ENCODE data around the gene ETFA.

The ETFA gene

DNA sequence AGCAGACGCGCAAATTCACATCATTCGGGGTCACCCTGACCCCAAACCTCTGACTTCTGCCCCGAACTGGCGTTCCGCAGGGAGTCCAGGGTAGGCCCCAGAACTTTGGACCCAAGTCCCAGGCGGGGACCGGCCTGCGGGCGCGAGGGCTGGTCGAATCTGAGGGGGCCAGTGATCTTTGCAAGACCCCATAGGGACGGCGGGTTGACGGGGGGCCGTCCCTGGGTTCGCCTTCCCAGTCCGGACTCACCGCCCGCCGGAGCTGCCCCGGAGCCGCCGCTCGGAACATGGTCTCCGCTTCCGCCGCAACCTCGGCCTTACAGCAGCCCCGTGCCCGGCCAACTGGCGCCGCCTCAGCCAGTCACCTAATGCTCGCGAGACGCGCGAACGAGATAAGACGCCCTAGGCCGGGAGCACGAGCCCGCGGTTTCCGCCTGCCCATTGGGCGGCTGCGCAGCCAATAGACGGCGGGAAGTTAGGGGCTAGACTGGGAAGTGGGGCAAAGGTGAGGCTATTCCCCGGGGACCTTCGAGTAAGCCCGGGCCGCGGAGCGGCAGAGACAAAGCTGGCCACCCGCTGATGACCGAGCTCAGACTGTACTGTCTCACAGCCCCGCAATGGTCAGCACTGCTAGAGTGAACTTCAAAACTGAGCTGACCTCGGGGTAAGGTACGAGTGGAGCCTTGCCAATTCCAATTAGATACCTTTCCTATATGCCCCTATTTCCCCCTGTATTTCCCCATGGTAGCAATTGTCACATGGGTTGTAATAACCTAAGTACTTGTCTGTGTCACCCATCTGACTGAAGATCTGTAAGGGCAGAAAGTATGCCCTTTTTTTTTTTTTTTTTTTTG lies at the start of gene ETFA:
Gene ETFA, minus strand, starts transcription at position 370 of the 854 bp plus-strand sequence. Its CDS starts 81 bp downstream, at position 289.
- DNase-seq (ENCODE audit: low read depth in 1 of 2, low spot score in 1 of 2), result peak; percentile 80 to 90

DNA sequence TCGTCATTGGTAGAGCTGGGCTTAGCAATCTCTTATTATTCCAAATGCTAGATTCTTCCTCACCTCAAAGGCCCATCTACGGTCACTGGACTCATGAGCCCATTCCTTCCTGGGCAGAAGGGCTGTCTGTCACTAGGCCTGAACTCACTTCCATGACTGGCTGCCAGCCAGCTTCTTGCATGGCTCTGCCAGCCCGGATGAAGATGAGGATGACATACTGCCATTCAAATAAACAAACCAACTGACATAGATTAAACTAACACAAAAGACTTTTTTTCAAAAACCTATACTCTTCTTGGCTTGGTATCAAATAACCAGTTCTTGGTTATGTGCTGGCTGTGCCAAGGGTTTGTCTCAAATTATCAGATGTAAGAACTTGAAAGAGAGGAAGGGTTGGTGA lies 49.1 kb upstream of the ETFA start:
- DNase-seq (ENCODE audit: low read depth in 1 of 2, low spot score in 1 of 2), result no peak

DNA sequence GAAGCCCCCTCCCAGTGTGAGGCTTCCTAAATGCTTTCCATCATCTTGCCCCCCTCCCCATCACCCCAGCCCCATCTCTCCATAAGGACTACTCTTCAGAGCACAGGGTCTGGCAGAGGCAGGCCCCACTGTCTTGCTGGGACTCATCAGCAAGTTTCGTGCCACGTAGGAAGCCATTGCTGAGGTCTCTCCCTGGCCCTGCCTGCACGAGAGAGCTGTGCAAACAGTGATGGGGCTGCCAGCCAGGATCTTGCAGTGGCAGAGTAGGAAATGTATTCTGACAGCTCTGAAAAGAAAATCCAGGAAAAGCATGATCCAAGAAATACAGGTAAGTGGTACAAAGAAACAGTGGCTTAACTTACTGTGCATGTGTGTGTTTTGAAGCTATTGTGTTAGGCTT lies 47.9 kb upstream of the ETFA start:
- no peak for DNase-seq (ENCODE audit: low read depth in 1 of 2, low spot score in 1 of 2)

DNA sequence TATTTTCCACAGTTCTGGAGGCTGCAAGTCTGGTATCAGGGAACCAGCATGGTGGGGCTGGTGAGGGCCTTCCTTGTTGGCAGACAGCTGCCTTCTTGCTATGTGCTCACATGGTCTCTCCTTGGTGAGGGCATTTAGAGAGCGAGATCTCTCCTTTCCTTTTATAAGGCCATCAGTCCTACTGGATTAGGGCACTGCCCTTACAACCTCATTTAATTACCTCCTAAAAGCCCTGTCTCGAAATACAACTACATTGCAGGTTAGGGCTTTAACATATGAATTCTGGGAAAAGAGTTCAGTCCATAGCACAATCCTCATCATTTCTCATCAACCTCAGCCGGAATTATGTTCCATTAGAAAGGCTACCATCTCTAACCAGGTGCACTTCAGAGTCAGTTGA lies 47.2 kb upstream of the ETFA start:
- no peak for DNase-seq (ENCODE audit: low read depth in 1 of 2, low spot score in 1 of 2)

DNA sequence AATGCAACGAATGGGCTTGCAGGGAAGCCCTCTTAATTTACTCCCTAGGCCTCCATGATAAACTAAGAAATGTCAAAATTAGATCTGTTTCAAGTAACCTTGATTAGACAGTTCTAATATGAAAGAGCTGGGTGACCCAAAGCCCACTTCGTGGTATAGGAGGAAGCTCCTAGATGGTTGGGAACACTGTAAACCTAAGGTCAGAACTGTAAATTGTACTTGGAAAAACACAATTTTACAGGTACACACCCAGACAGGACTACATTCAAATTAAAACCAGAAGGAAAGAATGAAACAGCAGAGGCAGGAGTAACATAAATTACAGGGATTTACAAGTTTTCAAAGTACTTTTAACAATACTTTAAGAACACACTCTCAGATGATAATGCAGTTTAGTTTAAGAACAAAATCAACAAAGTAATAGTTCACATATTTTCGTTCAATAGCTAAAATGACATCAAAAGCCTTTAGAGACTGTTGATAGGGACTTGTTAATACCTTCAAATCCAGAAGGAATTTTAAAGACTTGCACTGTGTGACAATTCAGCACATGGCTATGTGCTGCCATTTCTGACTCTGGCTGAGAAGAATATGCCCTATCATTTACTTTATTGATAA lies 43.7 kb upstream of the ETFA start:
- DNase-seq (ENCODE audit: low read depth in 1 of 2, low spot score in 1 of 2), result no peak

DNA sequence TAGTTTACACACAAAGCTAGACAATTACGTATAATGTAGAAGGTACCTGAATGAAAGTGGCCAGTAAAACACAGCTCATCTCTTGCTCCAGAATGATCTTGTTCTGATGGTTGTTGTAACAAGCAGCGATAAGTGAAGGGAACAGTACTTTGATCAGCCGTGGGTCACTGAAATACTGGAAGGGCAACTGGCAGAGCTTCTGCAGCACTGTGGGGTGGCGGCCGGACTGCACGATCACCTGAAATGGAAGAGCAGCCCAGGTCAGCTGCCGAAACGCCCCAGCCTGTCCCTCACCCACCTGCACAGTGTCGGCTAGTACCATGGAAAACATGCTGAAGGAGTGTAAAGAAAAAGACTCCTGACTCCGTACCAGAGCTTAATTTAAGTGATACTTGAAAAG lies 42.6 kb upstream of the ETFA start:
- DNase-seq (ENCODE audit: low read depth in 1 of 2, low spot score in 1 of 2), result no peak

DNA sequence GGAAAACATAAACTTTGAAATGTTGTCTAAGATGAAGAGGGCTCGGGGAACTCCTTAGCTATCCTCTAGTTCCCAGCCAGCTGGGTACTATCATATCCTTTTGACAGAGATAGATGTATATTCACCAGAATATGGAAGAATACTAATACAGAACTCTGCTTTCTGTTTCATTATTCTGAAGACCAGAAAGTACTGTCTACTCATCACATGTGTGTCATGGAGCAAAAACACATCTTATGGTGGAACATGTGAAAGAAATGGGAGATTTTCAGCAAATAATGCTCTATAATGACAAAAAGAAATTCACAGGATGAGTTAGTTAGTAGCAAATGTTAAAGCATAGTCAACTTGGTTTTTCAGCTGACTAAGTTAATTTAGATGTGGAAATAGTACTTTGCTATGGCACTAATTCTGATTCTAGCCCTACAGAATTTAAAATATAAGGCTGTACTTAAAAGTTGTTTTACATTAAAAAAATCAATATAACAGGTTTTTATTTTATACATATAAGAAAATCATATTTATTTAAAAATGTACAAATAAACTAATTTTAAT lies 41.8 kb upstream of the ETFA start:
- DNase-seq (ENCODE audit: low read depth in 1 of 2, low spot score in 1 of 2), result no peak

DNA sequence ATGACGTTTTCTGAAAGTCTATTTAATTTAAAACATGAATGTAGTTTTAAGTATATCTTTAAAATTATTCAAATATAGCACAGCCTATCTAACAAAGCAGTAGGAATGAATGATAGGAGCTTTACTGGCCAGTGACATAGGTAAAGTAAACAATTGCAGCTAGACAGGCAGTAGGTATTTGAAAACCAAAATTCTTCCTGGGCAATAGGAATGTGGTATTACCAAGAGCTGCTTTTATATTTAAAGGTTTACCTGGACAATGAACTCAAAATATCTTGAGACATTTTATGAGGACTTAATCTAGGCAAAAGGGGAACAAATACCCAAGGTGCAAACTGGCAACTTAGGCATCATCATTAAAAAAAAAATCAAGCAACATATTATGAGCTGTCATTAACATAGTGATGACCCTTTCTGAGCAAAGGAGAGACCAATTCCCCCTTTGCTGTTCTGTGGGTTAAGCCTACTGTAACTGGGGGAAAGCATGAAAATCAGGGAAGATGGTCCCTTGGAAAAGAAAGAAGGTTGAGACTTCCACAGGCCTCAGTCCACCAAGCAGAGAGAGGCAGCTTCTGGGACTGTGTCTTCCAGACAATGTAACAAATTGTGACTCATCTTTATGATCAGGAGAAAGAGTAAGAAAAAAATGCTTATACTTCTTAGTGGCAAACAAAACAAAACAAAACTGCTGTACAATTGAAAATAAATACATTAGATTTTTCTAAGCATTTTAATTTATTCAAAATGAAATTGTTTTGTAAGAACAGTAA lies 38.2 kb upstream of the ETFA start:
- DNase-seq (ENCODE audit: low read depth in 1 of 2, low spot score in 1 of 2), result no peak

DNA sequence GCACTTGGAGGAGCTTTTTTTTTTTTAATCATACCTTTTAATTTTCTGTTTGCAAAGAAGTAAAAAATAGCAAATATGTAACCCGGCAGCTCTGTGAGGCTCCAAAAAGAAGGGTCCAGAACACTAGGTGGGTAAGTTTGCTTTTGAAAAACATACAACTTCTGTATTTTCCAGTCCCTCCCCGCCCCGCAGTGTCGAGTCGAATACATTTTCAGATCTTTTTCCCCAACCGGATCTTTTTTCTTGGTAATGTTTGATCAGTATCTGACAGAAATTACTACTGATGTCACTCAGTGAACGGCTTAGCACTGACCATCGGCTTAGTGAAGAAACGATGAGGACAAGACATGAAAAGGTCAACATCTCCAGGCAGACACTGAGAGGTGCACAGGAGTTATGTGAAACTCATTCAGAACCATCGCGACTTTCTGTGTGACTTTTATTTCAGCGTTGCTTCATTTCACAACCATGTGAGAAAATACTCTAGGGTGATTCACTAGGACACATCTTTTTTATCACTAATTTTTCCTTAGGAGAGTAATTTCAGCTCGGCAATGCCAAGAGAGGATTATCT lies 36.3 kb upstream of the ETFA start:
- DNase-seq (ENCODE audit: low read depth in 1 of 2, low spot score in 1 of 2), result no peak

DNA sequence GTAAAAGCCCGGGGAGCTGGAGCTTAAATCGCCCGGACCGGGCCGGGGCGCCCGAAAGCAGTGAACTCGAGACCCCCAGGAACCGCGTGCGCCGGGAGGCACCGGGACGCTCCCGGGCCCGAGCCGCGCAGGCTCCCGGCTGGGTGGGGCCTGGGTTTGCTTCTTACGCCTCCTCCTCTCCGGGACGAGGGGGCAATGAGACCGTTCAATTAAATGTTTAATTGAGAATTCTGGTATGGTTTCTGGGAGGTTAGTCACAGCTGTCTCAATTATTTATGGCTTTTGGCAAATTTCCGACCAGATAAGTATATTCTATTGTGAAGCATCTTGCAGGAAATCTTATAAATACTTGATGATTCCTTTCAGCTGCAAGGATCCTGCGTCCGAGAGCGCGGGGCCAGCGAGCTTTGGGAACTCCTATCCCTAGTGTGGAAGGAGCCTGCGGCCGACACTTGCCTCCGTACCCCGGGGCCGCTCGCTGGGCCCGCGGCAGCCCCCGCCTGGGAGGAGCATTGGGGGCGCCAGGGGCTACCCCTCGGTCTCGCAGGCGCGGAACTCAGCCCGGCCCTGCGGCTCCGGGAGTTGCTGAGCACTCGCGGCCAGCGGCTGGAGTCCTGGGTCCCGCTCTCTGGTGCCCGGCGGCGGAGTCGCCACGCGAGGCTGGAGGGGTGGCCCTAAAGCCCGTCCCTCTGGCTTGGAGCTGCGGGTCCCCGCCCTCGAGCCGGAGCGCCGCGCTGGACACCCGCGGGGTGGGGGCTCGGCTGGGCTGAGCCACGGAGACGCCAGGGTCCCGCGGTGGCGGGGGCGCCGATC lies 35.6 kb upstream of the ETFA start:
- DNase-seq (ENCODE audit: low read depth in 1 of 2, low spot score in 1 of 2), result no peak

DNA sequence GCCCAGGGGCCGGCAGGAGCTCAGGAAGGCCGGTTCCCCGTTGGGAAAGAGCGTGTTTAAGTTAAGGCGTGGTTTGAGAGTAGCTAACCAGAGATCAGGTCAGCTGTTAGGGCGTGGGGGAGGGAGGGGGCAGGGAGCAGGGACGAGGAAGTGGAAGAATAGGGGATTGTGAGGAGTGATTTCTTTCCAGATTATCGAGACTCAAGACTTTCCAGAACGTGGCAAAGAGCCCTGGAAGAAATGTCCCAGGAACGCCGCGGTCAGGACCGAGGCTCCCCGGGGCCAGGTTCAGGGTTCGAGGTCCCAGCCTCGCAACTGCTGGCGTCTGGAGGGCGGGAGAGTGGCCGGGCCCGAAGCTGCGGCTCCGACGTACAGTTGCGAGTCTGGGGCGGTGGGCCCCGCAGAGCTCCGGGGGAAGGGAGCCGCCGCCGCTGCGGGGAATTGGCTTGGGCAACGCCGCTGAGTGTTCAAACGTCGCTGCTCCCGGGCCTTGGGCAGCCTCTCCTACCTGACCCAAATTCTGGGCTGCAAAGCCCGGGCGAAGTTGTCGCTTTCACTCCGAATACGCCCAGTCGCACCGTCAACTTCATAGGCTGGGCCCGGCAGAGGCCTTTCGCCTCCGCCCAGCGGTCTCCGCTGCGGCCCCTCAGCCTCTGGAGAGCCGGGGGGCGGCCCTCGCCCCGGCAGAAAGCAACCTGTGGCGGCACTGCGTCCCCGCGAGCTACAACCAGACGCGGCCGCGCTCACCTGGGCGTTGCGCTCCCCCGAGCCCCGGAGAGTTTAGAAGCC lies 34.8 kb upstream of the ETFA start:
- DNase-seq (ENCODE audit: low read depth in 1 of 2, low spot score in 1 of 2), result no peak

DNA sequence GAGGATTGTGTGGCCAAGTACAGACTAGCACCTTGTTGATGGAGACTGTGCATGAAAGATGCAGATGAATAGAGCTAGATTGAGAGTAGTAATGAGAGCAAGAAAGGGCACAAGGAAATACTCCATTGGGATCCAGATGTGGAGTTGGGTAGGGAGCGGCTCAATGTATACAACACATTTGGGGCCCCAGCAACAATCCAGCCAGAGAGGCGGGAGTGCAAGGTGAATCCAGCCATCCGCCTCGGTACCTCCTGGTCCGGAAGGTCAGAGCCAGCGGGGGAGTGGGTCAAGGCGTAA lies 34.3 kb upstream of the ETFA start:
- DNase-seq (ENCODE audit: low read depth in 1 of 2, low spot score in 1 of 2), result no peak

DNA sequence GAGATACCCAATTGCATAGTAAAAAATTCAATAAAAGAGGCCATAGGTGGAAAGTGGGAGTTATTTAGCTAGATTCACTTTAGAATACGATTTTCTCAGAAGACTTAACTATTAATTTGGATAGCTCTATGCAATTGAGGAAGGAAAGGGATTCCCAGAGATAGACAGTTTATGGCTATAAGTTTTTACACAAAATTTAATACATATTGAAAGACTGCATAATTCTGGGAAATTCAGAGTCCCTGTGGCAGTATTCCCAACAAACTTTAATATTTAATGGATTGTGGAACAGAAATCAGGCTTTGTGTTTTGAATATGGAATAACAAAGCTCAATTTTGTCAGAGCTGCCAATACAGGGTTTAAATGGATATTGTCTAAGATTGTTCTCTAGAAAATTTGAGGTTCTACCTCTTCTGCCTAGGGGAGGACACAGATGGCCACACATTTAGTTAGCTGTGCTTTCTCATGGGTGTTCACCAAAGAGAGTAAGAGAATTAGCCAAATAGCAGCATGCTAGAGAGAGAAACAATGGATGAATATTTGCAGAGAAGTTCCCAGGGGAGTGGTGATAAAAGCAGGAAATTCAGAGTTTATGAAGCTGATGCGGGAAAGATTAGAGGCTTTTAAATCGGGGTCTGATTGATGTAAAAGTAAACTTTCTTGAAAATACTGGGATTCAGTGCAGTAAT lies 33.8 kb upstream of the ETFA start:
- DNase-seq (ENCODE audit: low read depth in 1 of 2, low spot score in 1 of 2), result no peak

DNA sequence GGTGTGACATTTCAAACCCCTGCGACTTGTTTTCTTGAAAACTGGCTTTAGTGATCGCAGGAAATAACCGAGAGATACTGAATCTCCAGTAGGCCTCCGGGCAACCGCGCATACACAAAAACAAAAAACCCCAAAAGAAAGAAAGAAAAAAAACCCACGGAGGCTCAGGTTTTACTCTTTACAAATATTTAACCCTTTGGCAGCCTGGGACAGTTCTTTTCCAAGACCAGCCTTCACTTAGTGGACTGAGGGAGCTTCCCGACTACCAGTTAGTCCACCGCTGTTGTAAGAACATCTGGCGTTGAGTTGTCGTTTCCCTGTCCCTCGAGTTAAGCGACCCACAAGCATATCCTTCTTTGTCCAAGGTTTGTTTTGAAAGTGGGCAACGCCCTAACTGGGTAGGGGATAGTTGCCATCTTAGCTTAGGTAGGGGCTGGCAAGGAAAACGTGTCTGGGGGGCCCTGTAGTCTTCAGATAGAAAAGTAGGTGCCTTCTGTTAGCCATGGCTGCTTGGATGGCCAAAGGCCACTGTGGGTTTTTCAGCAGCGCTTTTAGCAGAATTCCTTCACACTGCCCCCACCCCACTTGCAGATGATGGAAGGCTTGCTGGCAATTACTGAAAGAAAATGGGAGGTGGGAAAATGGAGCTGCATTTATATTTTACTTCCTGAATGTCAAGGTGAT lies 32.2 kb upstream of the ETFA start:
- no peak for DNase-seq (ENCODE audit: low read depth in 1 of 2, low spot score in 1 of 2)

DNA sequence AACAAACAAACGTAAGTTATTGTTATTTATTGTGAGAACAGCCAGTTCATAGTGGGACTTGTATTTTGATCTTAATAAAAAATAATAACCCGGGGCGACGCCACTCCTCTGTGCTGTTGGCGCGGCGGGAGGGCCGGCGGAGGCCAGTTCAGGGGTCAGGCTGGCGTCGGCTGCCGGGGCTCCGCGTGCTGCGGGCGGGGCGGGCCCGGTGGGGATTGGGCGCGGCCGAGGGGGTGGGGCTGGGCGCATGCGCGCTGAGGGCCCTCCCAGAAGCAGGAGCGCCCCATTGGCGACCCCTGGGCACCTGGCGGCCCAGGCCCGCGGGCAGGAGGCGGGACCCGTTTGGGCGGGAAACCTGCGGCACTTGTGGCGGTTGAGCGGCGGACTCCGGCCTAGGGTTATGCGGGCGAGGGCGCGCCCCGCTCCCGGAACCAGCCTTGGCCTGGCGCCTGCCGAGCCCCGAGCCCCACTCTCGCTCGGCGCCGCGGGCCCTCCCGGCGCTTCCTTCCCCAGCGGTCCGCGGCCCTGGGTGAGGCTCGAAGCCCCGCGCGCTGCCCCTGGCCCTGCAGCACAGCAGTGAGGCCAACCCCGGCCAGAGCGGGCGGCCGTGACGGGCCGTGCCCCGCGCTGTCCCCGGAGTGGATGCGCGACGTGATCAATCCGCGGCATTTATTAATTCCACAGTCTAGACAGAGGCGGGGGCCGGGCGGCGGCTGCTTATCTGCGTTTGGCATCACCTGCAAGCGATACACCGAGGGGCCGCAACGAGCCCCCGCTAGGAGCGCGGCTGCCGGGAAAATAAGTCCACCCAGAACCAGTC lies 31.3 kb upstream of the ETFA start:
- no peak for DNase-seq (ENCODE audit: low read depth in 1 of 2, low spot score in 1 of 2)

DNA sequence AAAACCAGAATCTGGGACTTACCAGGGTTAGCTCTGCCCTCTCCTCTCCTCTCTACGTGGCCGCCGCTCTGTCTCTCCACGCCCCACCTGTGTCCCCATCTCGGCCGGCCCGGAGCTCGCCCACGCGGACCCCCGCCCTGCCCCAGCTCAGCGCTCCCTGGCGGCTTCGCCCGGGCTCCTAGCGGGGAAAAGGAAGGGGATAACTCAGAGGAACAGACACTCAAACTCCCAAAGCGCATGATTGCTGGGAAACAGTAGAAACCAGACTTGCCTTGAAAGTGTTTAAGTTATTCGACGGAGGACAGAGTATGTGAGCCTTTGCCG lies 30.8 kb upstream of the ETFA start:
- DNase-seq (ENCODE audit: low read depth in 1 of 2, low spot score in 1 of 2), result no peak

DNA sequence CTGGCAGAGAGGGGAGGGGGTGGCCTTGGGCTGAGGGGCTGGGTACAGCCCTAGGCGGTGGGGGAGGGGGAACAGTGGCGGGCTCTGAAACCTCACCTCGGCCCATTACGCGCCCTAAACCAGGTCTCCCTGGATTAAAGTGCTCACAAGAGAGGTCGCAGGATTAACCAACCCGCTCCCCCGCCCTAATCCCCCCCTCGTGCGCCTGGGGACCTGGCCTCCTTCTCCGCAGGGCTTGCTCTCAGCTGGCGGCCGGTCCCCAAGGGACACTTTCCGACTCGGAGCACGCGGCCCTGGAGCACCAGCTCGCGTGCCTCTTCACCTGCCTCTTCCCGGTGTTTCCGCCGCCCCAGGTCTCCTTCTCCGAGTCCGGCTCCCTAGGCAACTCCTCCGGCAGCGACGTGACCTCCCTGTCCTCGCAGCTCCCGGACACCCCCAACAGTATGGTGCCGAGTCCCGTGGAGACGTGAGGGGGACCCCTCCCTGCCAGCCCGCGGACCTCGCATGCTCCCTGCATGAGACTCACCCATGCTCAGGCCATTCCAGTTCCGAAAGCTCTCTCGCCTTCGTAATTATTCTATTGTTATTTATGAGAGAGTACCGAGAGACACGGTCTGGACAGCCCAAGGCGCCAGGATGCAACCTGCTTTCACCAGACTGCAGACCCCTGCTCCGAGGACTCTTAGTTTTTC lies 30.2 kb upstream of the ETFA start:
- DNase-seq (ENCODE audit: low read depth in 1 of 2, low spot score in 1 of 2), result no peak
